GM12878 (cell line): ENCODE measurements around the gene RGS6. TPM values are rescaled to one million over a fixed set of nuclear protein-coding genes. Genes with fewer than 3 reads are reported as not detected.

Source experiments
- ATAC-seq: fragments of 200-7000 bp; cut with Tn5 transposase; 3 replicates; pipeline ENCODE4 v1.9.1; 2020; ENCODE audit warnings: mild to moderate bottlenecking, moderate library complexity
- BruUV-seq: library from RNA; stranded (reverse); fragments of 400-500 nt; replicated peaks from 2 replicates; lab custom pipeline; 2021; lab: Mats Ljungman, UMichigan
- CTCF ChIA-PET: fragments of 300-600 bp; sonication (Branson Sonifier 250); formaldehyde crosslinking; extraction: SDS; loops from one replicate; lab custom pipeline; 2021; ENCODE audit warnings: inconsistent platforms; lab: Yijun Ruan, JAX
- POLR2A ChIA-PET: fragments of 350-600 bp; formaldehyde crosslinking; extraction: SDS; loops from one replicate; lab custom pipeline; 2021; ENCODE audit warnings: inconsistent platforms; lab: Charles Lee
- RAD21 ChIA-PET: fragments of 300-600 bp; sonication (Branson Sonifier 250); formaldehyde crosslinking; loops from one replicate; lab custom pipeline; 2023; ENCODE audit warnings: antibody characterized with exemption; ENCODE audit not compliant: unreplicated experiment; lab: Charles Lee
- SMC1A ChIA-PET: fragments of 300-600 bp; sonication (Branson Sonifier 250); formaldehyde crosslinking; loops from one replicate; lab custom pipeline; 2023; ENCODE audit not compliant: unreplicated experiment, uncharacterized antibody; lab: Charles Lee
- DNase-seq: peaks from one replicate; pipeline ENCODE4 v3.0.0-alpha.2; 2011; ENCODE audit warnings: low read depth, low spot score
- FAIRE-seq: peaks from 3 replicates; lab custom pipeline; 2011; peaks lifted over from hg19 to GRCh38; lab: Jason Lieb, UNC
- H2AFZ ChIP-seq: 2 replicates; pipeline ENCODE4 v1.6.0; 2011; ENCODE audit warnings: low read depth, low read length, control low read depth; ENCODE audit not compliant: control insufficient read depth
- H3K27ac ChIP-seq: 2 replicates; pipeline ENCODE4 v1.5.1; 2011; ENCODE audit warnings: control low read depth; ENCODE audit not compliant: control insufficient read depth, insufficient read depth
- H3K27me3 ChIP-seq, 2 experiments: replicated peaks in 1 of 2; 2 replicates each; pipeline versions ENCODE4 v1.6.0 to v1.6.1; 2011; ENCODE audit warnings: low read length in 1 of 2; ENCODE audit not compliant: control insufficient read depth in 2 of 2, insufficient read depth in 2 of 2
- H3K36me3 ChIP-seq, 2 experiments: 2 replicates each; pipeline ENCODE4 v1.5.1; 2011; ENCODE audit warnings: low read length in 1 of 2; ENCODE audit not compliant: control insufficient read depth in 2 of 2, insufficient read depth in 2 of 2
- H3K4me1 ChIP-seq: 2 replicates; pipeline ENCODE4 v1.6.1; 2011; ENCODE audit warnings: mild to moderate bottlenecking, low read length, moderate library complexity, mixed read lengths; ENCODE audit not compliant: control insufficient read depth, insufficient read depth
- H3K4me2 ChIP-seq: 2 replicates; pipeline ENCODE4 v1.6.0; 2011; ENCODE audit warnings: control low read depth; ENCODE audit not compliant: control insufficient read depth, insufficient read depth
- H3K4me3 ChIP-seq: fragments of 200-600 bp; sonication (generic); 2 replicates; pipeline ENCODE4 v1.5.1; 2016
- H3K79me2 ChIP-seq: 2 replicates; pipeline ENCODE4 v1.6.0; 2011; ENCODE audit warnings: low read length; ENCODE audit not compliant: control insufficient read depth, insufficient read depth
- H3K9ac ChIP-seq: 2 replicates; pipeline ENCODE4 v1.8.0; 2011; ENCODE audit warnings: low read length, control low read depth, mixed read lengths; ENCODE audit not compliant: control insufficient read depth, insufficient read depth
- H3K9me3 ChIP-seq: replicated peaks from 3 replicates; pipeline ENCODE4 v1.5.1; 2011; ENCODE audit warnings: mild to moderate bottlenecking, low read length; ENCODE audit not compliant: control insufficient read depth, insufficient read depth
- H4K20me1 ChIP-seq: 2 replicates; pipeline ENCODE4 v1.6.0; 2011; ENCODE audit not compliant: control insufficient read depth, insufficient read depth
- BCL11A ChIP-seq: IDR thresholded peaks from 2 replicates; pipeline ENCODE4 v1.6.1; 2011; ENCODE audit warnings: low read depth, low read length
- CREB1 ChIP-seq: IDR thresholded peaks from 2 replicates; pipeline ENCODE4 v1.6.1; 2012; ENCODE audit warnings: low read depth, mild to moderate bottlenecking, inconsistent platforms
- EED ChIP-seq: sonication (generic); IDR thresholded peaks from 2 replicates; pipeline ENCODE4 v1.6.1; 2016; ENCODE audit warnings: antibody characterized with exemption, low read depth
- EZH2 ChIP-seq: IDR thresholded peaks from 2 replicates; pipeline ENCODE4 v1.6.1; 2012; ENCODE audit warnings: low read depth, mild to moderate bottlenecking, control low read depth, inconsistent platforms, low read length, borderline replicate concordance; ENCODE audit not compliant: control insufficient read depth
- KDM1A ChIP-seq: fragments of 200-600 bp; sonication (generic); IDR thresholded peaks from 2 replicates; pipeline ENCODE4 v1.6.1; 2016; ENCODE audit warnings: borderline replicate concordance
- MEF2B ChIP-seq: fragments of 450-650 bp; IDR thresholded peaks from 2 replicates; pipeline ENCODE4 v1.6.1; 2018; ENCODE audit warnings: mild to moderate bottlenecking, moderate library complexity; ENCODE audit not compliant: partially characterized antibody, poor library complexity, severe bottlenecking
- NR2C1 ChIP-seq: fragments of 450-650 bp; IDR thresholded peaks from 2 replicates; pipeline ENCODE4 v1.6.1; 2017; ENCODE audit warnings: antibody characterized with exemption, mild to moderate bottlenecking, moderate library complexity
- POU2F2 ChIP-seq: IDR thresholded peaks from 3 replicates; pipeline ENCODE4 v1.6.1; 2011; ENCODE audit warnings: low read depth, mild to moderate bottlenecking, low read length, borderline replicate concordance
- RAD51 ChIP-seq: fragments of 450-650 bp; IDR thresholded peaks from 2 replicates; pipeline ENCODE4 v1.6.1; 2016; ENCODE audit warnings: moderate library complexity, mild to moderate bottlenecking, inconsistent platforms
- SIN3A ChIP-seq: IDR thresholded peaks from 2 replicates; pipeline ENCODE4 v1.6.1; 2012; ENCODE audit warnings: low read depth, low read length, improper control_type of control experiment
- TARDBP ChIP-seq: IDR thresholded peaks from 2 replicates; pipeline ENCODE4 v1.6.1; 2016; ENCODE audit warnings: borderline replicate concordance
- TBL1XR1 ChIP-seq: IDR thresholded peaks from 2 replicates; pipeline ENCODE4 v1.6.1; 2012; ENCODE audit warnings: low read depth, low read length, improper control_type of control experiment
- TCF7 ChIP-seq: IDR thresholded peaks from 2 replicates; pipeline ENCODE4 v1.6.1; 2014; ENCODE audit warnings: antibody characterized with exemption, borderline replicate concordance
- WGBS: methylation state at CpG from one replicate; pipeline ENCODE4 v1.1.6; 2016; ENCODE audit warnings: low lambda C conversion rate; ENCODE audit not compliant: insufficient replicate concordance, insufficient coverage; ENCODE audit errors: missing lambda C conversion rate; 5-methylcytosine and 5-hydroxymethylcytosine counted together
- in situ Hi-C: fragments of 300-500 bp; cut with MboI; formaldehyde crosslinking; loops from 9 replicates; pipeline ENCODE4 v1.14.3; 2018; ENCODE audit warnings: mixed read lengths
- intact Hi-C: fragments of 100-400 bp; cut with micrococcal nuclease; formaldehyde crosslinking; loops from one replicate; pipeline ENCODE4 v1.14.2; 2022; ENCODE audit not compliant: unreplicated experiment
- polyA plus RNA-seq, 11 experiments: library from polyadenylated mRNA; depleted of rRNA in 4 of 11; unstranded in 6 of 11; stranded (reverse) in 5 of 11; fragments of >200 nt; fragmentation: Nextera tagmentation in 4 of 11; fragmentation: Illumina TruSeq in 1 of 11; extraction: Ambion mirVana in 4 of 11; extraction: Trizol in 1 of 11; gene quantifications; 1 replicate in 1 of 11; 2 replicates in 10 of 11; pipeline versions ENCODE4 v1.2.1 to v1.2.3, GENCODE V29; 2011 to 2016; ENCODE audit warnings: inconsistent platforms in 2 of 11, missing spikeins in 2 of 11, low read depth in 1 of 11
- total RNA-seq, 4 experiments: library from RNA; depleted of rRNA in 3 of 4; stranded (reverse); fragments of >200 nt in 3 of 4; fragmentation: Illumina TruSeq in 1 of 4; extraction: Trizol in 1 of 4; gene quantifications; 2 replicates each; pipeline versions ENCODE4 v1.2.1 to v1.2.3, GENCODE V29; 2013 to 2021
- TF ChIP-seq, protein P1 (sequence below): fragments of 450-650 bp; IDR thresholded peaks from 2 replicates; pipeline ENCODE4 v1.6.1; 2017; ENCODE audit warnings: mild to moderate bottlenecking
- TF ChIP-seq, protein P2 (sequence below): fragments of 450-650 bp; IDR thresholded peaks from 2 replicates; pipeline ENCODE4 v1.6.1; 2017; ENCODE audit warnings: mild to moderate bottlenecking, moderate library complexity
- TF ChIP-seq, protein P3 (sequence below): fragments of 450-650 bp; IDR thresholded peaks from 2 replicates; pipeline ENCODE4 v1.6.1; 2016; ENCODE audit warnings: mild to moderate bottlenecking, moderate library complexity, borderline replicate concordance

RGS6 gene
- total and polyA plus RNA-seq, 10 of the 15 experiments (the other 5 are each of a cell fraction or from before 2014, with no cell fraction given) = 3.9 to 18.1 (median 12.4) TPM

DNA sequence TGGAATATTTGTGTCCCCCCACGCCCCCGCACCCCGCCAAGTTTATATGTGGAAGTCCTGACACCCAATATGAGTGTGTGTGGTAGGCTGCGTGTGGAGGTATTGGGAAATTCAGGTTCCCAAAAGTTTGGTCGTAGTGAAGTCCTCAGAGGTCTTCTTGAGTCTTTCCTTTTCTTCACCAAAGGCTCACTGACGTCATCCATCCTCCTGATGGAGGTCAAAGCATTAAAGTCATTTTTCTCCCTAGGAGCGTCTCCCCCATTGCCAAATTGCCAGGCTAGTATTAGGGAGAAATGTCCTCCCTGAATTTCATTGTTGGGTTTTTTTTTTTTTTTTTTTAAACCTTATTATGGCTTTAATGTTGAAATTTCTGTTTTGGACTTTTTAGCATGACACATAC lies 113.7 kb downstream of the RGS6 start:
- ChIA-PET RAD21 (no interaction called here), POLR2A (no interaction called here), CTCF (interaction anchor here (1.4 to 2.4 kb wide), 2 partner anchors 12 to 22 kb away, joined by 3 to 11 read pairs; no protein-coding TSS in a partner anchor), SMC1A (interaction anchor here (0.7 kb wide), 1 partner anchor 45 kb away, joined by 3 read pairs; no protein-coding TSS in a partner anchor)
- Histone ChIP-seq H3K9ac (no peak overlapping the region), H3K4me1 (no peaks in the 10 kb centered on the region), H4K20me1 (no peaks in the 10 kb centered on the region), H2AFZ (no peak overlapping the region), H3K27me3 (no peaks in the 10 kb centered on the region), H3K4me3 (no peak overlapping the region), H3K36me3 (no peaks in the 10 kb centered on the region), H3K79me2 (no peaks in the 10 kb centered on the region), H3K4me2 (no peak overlapping the region), H3K27ac (no peak overlapping the region), H3K9me3 (no peaks in the 10 kb centered on the region; the same call in 2 of the 3 replicates)
- intact Hi-C loops = no loop called here
- 34% methylated on average over 7 of the region's 7 CpGs for WGBS
- no peak for ATAC-seq
- no peak for DNase-seq
- in situ Hi-C loops = no loop called here
- FAIRE-seq = no peak
- BruUV-seq = no TSS peak
- no peak for TF ChIP-seq BCL11A
- no peak for TF ChIP-seq NR2C1
- no peak for TF ChIP-seq EED
- TF ChIP-seq TBL1XR1 = no peak
- no peak for TF ChIP-seq TCF7
- TF ChIP-seq, protein P1, sequence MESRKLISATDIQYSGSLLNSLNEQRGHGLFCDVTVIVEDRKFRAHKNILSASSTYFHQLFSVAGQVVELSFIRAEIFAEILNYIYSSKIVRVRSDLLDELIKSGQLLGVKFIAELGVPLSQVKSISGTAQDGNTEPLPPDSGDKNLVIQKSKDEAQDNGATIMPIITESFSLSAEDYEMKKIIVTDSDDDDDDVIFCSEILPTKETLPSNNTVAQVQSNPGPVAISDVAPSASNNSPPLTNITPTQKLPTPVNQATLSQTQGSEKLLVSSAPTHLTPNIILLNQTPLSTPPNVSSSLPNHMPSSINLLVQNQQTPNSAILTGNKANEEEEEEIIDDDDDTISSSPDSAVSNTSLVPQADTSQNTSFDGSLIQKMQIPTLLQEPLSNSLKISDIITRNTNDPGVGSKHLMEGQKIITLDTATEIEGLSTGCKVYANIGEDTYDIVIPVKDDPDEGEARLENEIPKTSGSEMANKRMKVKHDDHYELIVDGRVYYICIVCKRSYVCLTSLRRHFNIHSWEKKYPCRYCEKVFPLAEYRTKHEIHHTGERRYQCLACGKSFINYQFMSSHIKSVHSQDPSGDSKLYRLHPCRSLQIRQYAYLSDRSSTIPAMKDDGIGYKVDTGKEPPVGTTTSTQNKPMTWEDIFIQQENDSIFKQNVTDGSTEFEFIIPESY = no peak
- no peak for TF ChIP-seq EZH2
- TF ChIP-seq MEF2B = no peak
- TF ChIP-seq RAD51 = no peak
- TF ChIP-seq, protein P2, sequence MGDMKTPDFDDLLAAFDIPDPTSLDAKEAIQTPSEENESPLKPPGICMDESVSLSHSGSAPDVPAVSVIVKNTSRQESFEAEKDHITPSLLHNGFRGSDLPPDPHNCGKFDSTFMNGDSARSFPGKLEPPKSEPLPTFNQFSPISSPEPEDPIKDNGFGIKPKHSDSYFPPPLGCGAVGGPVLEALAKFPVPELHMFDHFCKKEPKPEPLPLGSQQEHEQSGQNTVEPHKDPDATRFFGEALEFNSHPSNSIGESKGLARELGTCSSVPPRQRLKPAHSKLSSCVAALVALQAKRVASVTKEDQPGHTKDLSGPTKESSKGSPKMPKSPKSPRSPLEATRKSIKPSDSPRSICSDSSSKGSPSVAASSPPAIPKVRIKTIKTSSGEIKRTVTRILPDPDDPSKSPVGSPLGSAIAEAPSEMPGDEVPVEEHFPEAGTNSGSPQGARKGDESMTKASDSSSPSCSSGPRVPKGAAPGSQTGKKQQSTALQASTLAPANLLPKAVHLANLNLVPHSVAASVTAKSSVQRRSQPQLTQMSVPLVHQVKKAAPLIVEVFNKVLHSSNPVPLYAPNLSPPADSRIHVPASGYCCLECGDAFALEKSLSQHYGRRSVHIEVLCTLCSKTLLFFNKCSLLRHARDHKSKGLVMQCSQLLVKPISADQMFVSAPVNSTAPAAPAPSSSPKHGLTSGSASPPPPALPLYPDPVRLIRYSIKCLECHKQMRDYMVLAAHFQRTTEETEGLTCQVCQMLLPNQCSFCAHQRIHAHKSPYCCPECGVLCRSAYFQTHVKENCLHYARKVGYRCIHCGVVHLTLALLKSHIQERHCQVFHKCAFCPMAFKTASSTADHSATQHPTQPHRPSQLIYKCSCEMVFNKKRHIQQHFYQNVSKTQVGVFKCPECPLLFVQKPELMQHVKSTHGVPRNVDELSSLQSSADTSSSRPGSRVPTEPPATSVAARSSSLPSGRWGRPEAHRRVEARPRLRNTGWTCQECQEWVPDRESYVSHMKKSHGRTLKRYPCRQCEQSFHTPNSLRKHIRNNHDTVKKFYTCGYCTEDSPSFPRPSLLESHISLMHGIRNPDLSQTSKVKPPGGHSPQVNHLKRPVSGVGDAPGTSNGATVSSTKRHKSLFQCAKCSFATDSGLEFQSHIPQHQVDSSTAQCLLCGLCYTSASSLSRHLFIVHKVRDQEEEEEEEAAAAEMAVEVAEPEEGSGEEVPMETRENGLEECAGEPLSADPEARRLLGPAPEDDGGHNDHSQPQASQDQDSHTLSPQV = no peak
- TF ChIP-seq KDM1A = no peak
- TF ChIP-seq, protein P3, sequence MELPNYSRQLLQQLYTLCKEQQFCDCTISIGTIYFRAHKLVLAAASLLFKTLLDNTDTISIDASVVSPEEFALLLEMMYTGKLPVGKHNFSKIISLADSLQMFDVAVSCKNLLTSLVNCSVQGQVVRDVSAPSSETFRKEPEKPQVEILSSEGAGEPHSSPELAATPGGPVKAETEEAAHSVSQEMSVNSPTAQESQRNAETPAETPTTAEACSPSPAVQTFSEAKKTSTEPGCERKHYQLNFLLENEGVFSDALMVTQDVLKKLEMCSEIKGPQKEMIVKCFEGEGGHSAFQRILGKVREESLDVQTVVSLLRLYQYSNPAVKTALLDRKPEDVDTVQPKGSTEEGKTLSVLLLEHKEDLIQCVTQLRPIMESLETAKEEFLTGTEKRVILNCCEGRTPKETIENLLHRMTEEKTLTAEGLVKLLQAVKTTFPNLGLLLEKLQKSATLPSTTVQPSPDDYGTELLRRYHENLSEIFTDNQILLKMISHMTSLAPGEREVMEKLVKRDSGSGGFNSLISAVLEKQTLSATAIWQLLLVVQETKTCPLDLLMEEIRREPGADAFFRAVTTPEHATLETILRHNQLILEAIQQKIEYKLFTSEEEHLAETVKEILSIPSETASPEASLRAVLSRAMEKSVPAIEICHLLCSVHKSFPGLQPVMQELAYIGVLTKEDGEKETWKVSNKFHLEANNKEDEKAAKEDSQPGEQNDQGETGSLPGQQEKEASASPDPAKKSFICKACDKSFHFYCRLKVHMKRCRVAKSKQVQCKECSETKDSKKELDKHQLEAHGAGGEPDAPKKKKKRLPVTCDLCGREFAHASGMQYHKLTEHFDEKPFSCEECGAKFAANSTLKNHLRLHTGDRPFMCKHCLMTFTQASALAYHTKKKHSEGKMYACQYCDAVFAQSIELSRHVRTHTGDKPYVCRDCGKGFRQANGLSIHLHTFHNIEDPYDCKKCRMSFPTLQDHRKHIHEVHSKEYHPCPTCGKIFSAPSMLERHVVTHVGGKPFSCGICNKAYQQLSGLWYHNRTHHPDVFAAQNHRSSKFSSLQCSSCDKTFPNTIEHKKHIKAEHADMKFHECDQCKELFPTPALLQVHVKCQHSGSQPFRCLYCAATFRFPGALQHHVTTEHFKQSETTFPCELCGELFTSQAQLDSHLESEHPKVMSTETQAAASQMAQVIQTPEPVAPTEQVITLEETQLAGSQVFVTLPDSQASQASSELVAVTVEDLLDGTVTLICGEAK = no peak
- TF ChIP-seq TARDBP = no peak
- TF ChIP-seq SIN3A = no peak
- no peak for TF ChIP-seq CREB1
- TF ChIP-seq POU2F2 = no peak
